Astrocyte of the cerebellum (primary cell): Measurements from ENCODE around the gene ANO3.

ENCODE experiments used
- DNase-seq: peaks from one replicate; pipeline ENCODE4 v3.0.0-alpha.2; 2011; ENCODE audit warnings: low read depth
- H3K4me3 ChIP-seq: 2 replicates; pipeline ENCODE4 v1.5.1; 2011; ENCODE audit warnings: mild to moderate bottlenecking, low read depth, low read length, moderate library complexity
- in situ Hi-C: cut with HindIII; loops from 2 replicates; pipeline ENCODE4 v1.10.0; 2017; ENCODE audit warnings: low sequenced_read_pairs
- TF ChIP-seq, protein P1 (sequence below): IDR thresholded peaks from 2 replicates; pipeline ENCODE4 v1.5.1; 2012; ENCODE audit warnings: low read length, low read depth, moderate library complexity, mild to moderate bottlenecking; ENCODE audit errors: missing control alignments

ANO3 gene

DNA sequence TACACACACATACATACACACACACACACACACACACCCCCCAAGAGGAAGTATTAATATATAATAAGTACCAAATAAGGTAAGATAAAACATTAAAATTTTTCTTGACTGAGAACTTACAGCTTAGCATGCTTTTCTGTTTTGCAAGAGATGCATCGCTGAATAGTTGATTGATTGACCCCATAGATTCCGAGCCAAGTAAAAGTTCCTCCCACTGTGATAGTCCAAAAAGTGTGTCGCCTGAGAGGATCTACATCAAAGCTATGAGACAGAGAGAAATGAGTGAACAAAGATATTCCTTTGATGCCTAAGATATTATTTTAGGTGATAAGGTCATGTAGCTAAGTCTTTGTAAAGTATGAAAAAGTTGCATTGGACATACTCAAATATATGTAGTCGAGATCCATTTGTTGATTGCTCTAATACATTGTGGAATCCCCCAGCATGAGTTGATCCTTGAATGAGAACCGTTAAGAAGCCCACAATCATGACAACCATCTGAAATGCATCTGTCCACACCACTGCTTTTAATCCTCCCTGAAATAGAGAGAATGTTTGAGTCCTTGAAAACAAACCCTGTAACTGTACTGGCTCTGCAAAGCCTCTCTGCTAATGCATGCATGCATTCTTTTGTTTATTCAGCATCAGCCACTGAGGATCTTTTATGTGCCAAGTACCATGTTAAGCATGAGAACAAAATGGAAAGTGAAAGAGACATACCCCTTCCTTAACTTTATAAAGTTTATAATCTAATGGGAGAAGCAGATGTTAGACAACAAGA is 371.7 kb downstream of the ANO3 start:
- TF ChIP-seq, protein P1, sequence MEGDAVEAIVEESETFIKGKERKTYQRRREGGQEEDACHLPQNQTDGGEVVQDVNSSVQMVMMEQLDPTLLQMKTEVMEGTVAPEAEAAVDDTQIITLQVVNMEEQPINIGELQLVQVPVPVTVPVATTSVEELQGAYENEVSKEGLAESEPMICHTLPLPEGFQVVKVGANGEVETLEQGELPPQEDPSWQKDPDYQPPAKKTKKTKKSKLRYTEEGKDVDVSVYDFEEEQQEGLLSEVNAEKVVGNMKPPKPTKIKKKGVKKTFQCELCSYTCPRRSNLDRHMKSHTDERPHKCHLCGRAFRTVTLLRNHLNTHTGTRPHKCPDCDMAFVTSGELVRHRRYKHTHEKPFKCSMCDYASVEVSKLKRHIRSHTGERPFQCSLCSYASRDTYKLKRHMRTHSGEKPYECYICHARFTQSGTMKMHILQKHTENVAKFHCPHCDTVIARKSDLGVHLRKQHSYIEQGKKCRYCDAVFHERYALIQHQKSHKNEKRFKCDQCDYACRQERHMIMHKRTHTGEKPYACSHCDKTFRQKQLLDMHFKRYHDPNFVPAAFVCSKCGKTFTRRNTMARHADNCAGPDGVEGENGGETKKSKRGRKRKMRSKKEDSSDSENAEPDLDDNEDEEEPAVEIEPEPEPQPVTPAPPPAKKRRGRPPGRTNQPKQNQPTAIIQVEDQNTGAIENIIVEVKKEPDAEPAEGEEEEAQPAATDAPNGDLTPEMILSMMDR = no peak
- DNase-seq = no peak
- in situ Hi-C loops = no loop called here
- H3K4me3 ChIP-seq = no peak overlapping the region

DNA sequence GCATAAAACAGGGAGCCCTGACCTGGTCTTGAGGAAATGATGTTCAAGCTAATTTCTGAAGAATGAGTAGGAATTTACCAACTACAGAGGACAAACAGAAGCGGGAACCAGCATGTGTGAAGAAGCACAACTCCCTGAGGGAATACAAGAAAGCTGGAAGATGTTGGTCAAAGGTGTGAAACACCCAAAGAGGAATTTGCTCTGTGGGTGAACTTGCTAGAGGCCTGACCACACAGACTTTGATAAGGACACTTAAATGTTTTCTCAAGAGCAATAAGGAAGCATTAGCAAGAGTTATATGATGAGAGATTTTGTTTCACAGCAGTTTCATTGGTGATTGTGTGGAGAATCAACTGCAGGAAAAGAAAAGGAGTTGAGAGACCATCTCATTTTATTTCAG is 372.3 kb downstream of the ANO3 start:
- no peak for DNase-seq
- TF ChIP-seq, protein P1 = no peak
- in situ Hi-C loops = no loop called here
- H3K4me3 ChIP-seq = no peak overlapping the region

DNA sequence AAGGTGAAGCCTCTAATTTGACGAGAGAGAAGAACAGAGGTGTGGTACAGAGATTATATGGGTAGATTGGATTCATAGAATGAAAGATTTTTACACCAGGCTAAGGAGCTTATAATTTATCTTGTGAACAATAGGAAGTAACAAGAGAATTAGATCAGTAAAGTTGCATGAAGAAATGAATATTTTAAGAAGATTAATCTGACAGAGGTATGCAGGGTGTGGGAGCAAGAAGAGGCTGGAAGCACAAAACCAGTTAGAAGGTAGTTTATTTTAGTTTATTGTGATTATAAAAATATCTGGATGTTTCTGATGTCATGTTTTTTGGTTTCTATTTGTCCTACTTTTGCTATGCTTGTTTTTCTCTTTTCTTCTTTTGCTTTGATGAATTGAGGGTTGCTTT is 374.3 kb downstream of the ANO3 start:
- TF ChIP-seq, protein P1 = no peak

DNA sequence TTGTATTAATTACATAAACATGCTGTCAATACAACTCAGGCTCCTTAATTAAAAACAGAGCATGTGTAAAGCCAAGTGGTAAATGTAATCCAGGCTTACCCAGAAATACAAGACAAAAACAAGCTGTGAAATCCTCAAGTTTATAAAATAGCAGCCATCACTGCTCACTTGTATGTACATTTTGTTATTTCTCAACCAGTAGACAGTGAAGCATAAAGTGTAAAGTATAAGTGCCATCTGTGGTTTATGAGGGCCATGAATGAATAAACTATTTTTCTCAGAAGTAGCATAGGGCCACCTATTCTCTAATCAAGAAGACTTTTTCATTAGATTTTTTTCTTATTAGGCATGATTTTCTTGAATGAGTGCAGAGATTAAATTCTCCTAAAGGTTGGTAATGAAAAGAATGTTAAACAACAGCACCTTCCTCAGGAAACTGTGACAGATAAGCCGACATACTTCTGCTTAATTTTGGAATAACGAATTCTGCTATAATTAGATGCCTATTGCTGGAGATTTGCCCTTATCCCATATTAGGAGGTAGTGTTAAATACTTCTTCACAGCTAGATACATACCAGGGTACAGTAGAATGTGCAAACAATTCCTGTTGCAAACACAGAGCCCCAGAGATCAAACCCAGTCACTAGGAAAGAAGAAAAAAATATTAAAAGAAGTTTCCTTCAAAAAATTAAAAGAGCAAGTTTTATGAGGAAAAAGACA is 377.0 kb downstream of the ANO3 start:
- no peak for DNase-seq
- in situ Hi-C loops = no loop called here
- TF ChIP-seq, protein P1 = no peak
- H3K4me3 ChIP-seq = no peak overlapping the region

More for the DNA sequence above, 374.3 kb downstream of the ANO3 start:
- in situ Hi-C loops = no loop called here
- no peak for DNase-seq
- no peak overlapping the region for H3K4me3 ChIP-seq

DNA sequence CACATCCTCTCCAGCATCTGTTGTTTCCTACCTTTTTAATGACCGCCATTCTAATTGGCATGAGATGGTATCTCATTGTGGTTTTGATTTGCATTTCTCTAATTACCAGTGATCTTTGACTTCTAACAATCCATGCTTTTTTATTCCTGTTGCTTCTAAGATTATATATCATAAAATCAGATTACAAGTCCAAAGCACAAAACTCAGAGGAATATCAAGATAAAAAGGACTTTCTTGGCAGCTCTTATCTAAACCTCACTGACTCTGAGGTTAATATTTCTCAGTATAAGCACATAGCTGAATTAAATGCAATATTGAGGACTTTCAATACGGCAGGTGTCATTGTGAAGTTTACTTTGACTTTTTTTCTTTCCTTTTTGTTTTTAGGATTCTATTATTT is 378.6 kb downstream of the ANO3 start:
- DNase-seq = no peak
- in situ Hi-C loops = no loop called here
- TF ChIP-seq, protein P1 = no peak
- no peak overlapping the region for H3K4me3 ChIP-seq

DNA sequence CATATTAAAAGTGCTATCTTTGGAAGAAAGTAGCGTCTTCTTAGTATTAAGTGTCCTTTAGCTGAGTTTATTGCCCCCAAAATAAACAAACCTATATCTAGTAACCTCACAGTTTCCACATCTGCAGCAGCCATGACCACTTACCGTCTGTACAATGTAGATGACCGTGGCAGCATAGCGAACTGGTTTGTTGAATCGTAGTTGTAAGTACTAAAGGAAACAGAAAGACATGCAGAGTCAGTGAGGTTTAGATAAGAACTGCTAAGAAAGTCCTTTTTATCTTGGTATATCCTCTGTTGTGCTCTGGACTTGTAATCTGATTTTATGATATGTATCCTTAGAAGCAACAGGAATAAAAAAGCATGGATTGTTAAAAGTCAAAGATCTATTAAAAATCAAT is 380.6 kb downstream of the ANO3 start:
- no peak overlapping the region for H3K4me3 ChIP-seq
- in situ Hi-C loops = no loop called here
- TF ChIP-seq, protein P1 = no peak
- no peak for DNase-seq
